Spleen (tissue), 3 donors: ENCODE data around the gene SPACA7.

Experiments used
- POLR2A ChIP-seq, 3 donors: fragments of 450-650 bp; IDR thresholded peaks; one replicate each; pipeline ENCODE4 v1.5.1; 2017; ENCODE audit warnings: antibody characterized with exemption in 3 of 3, mild to moderate bottlenecking in 1 of 3
- POLR2AphosphoS5 ChIP-seq, 3 donors: sonication (generic); formaldehyde crosslinking; IDR thresholded peaks; one replicate each; pipeline ENCODE4 v1.5.1; 2017; ENCODE audit warnings: antibody characterized with exemption in 3 of 3

- TF ChIP-seq POLR2A (IDR thresholded peaks at IDR 0.05) (no peak), POLR2AphosphoS5 (IDR thresholded peaks at IDR 0.05) (no peak)
Measured at GRCh38 chr13:112473818-112474217, 97.7 kb downstream of the SPACA7 start.
